HepG2 (cell line): ENCODE measurements around the gene KANK4. TPM values are rescaled to one million over a fixed set of nuclear protein-coding genes. Genes with fewer than 3 reads are reported as not detected.

ENCODE experiments used
- ASH2L ChIP-seq: fragments of 300-600, 200-600 bp; sonication (generic); IDR thresholded peaks from 2 replicates; pipeline ENCODE4 v1.7.0; 2017; ENCODE audit warnings: low read depth, mild to moderate bottlenecking, moderate library complexity, mixed read lengths, low read length; ENCODE audit not compliant: insufficient read length
- MYPOP ChIP-seq: sonication (generic); formaldehyde crosslinking; IDR thresholded peaks from 2 replicates; pipeline ENCODE4 v1.8.1; 2023; ENCODE audit warnings: mild to moderate bottlenecking, moderate library complexity, missing genetic modification reagents
- PHF21A ChIP-seq: sonication (generic); formaldehyde crosslinking; IDR thresholded peaks from 2 replicates; pipeline ENCODE4 v1.5.0; 2020; ENCODE audit warnings: mild to moderate bottlenecking, missing genetic modification reagents
- SNAPC5 ChIP-seq: sonication (generic); formaldehyde crosslinking; IDR thresholded peaks from 2 replicates; pipeline ENCODE4 v1.8.1; 2023; ENCODE audit warnings: mild to moderate bottlenecking, missing genetic modification reagents, borderline replicate concordance
- SP1 ChIP-seq, 2 experiments: fragments of 450-650 bp in 1 of 2; sonication (generic) in 1 of 2; formaldehyde crosslinking in 1 of 2; IDR thresholded peaks; 2 replicates each; pipeline versions ENCODE4 v1.4.0 to v1.6.1; 2016 to 2020; ENCODE audit warnings: missing genetic modification reagents in 1 of 2
- SP4 ChIP-seq: sonication (generic); formaldehyde crosslinking; IDR thresholded peaks from 2 replicates; pipeline ENCODE4 v1.8.1; 2023; ENCODE audit warnings: mild to moderate bottlenecking, missing genetic modification reagents
- ZFP91 ChIP-seq: sonication (generic); formaldehyde crosslinking; IDR thresholded peaks from 2 replicates; pipeline ENCODE4 v1.9.0; 2022; ENCODE audit warnings: missing genetic modification reagents, mild to moderate bottlenecking, borderline replicate concordance
- ZFX ChIP-seq: sonication (generic); formaldehyde crosslinking; IDR thresholded peaks from 2 replicates; pipeline ENCODE4 v1.4.0; 2020; ENCODE audit warnings: mild to moderate bottlenecking, low read depth, missing genetic modification reagents, moderate library complexity
- ZNF362 ChIP-seq: sonication (generic); formaldehyde crosslinking; IDR thresholded peaks from 2 replicates; pipeline ENCODE4 v1.4.0; 2020; ENCODE audit warnings: missing genetic modification reagents, mild to moderate bottlenecking, borderline replicate concordance
- ZNF367 ChIP-seq: sonication (generic); formaldehyde crosslinking; IDR thresholded peaks from 2 replicates; pipeline ENCODE4 v1.4.0; 2020; ENCODE audit warnings: missing genetic modification reagents, borderline replicate concordance
- ZNF407 ChIP-seq: sonication (generic); formaldehyde crosslinking; IDR thresholded peaks from one replicate; pipeline ENCODE4 v1.5.1; 2020; ENCODE audit warnings: mild to moderate bottlenecking, missing genetic modification reagents; ENCODE audit errors: not compliant biosample characterization
- ZNF550 ChIP-seq: sonication (generic); formaldehyde crosslinking; IDR thresholded peaks from 2 replicates; pipeline ENCODE4 v1.4.0; 2020; ENCODE audit warnings: mild to moderate bottlenecking, missing genetic modification reagents, borderline replicate concordance
- polyA plus RNA-seq, 8 experiments: library from polyadenylated mRNA; depleted of rRNA in 3 of 8; stranded (reverse) in 7 of 8; unstranded in 1 of 8; fragments of >200 nt; fragmentation: Illumina TruSeq in 4 of 8; extraction: Trizol in 4 of 8; gene quantifications; 2 replicates each; pipeline versions ENCODE4 v1.2.1 to v1.2.3, GENCODE V29; 2011 to 2016; ENCODE audit warnings: low read depth in 4 of 8, missing spikeins in 1 of 8, mixed read lengths in 1 of 8; ENCODE audit not compliant: insufficient read depth in 1 of 8
- total RNA-seq, 5 experiments: library from RNA; depleted of rRNA; stranded (reverse); fragments of >200 nt; fragmentation: Illumina TruSeq; extraction: Trizol; gene quantifications; 2 replicates each; pipeline ENCODE4 v1.2.3, GENCODE V29; 2016; ENCODE audit warnings: low read depth in 1 of 5

KANK4 gene
- total and polyA plus RNA-seq, 2 of the 13 experiments (the other 11 are each of a cell fraction or from before 2014, with no cell fraction given): 16.1 to 25.7 TPM

GRCh38 chr1:62318756-62319544 is at the start of gene KANK4 (continued):
- TF ChIP-seq ZNF407 (CRISPR knock-in tag) (peak; percentile 36), ZNF550 (no peak), ZFP91 (peak; percentile 55; the same call in 1 of the 2 replicates), ZNF367 (CRISPR knock-in tag) (peak; percentile 45; the same call in 1 of the 2 replicates), SP4 (peak; percentile 65; the same call in 1 of the 2 replicates), SNAPC5 (no peak), SP1 (IDR thresholded peaks at IDR 0.05) (no peak), SP1 (CRISPR knock-in tag; IDR thresholded peaks at IDR 0.05) (no peak), ZFX (CRISPR knock-in tag) (peak; percentile 23), ASH2L (peak; percentile 62), MYPOP (peak; percentile 83; the same call in 1 of the 2 replicates), PHF21A (CRISPR knock-in tag) (peak; percentile 82), ZNF362 (peak; percentile 97)
